ENCODE measurements around the gene PLEK. TPM values are rescaled to one million over a fixed set of nuclear protein-coding genes. Genes with fewer than 3 reads are reported as not detected.
A peak's percentile ranks its signal among the peaks of the same experiment; 100 is the strongest.
"Not testable (repeated sequence)": the region's sequence is repeated elsewhere in the genome, so short reads cannot be mapped to it uniquely, and the experiment has no call there.

The PLEK gene
- total RNA-seq, 4 donors from 2014 or later: 0.34 to 8.2 (median 3.4) TPM

DNA sequence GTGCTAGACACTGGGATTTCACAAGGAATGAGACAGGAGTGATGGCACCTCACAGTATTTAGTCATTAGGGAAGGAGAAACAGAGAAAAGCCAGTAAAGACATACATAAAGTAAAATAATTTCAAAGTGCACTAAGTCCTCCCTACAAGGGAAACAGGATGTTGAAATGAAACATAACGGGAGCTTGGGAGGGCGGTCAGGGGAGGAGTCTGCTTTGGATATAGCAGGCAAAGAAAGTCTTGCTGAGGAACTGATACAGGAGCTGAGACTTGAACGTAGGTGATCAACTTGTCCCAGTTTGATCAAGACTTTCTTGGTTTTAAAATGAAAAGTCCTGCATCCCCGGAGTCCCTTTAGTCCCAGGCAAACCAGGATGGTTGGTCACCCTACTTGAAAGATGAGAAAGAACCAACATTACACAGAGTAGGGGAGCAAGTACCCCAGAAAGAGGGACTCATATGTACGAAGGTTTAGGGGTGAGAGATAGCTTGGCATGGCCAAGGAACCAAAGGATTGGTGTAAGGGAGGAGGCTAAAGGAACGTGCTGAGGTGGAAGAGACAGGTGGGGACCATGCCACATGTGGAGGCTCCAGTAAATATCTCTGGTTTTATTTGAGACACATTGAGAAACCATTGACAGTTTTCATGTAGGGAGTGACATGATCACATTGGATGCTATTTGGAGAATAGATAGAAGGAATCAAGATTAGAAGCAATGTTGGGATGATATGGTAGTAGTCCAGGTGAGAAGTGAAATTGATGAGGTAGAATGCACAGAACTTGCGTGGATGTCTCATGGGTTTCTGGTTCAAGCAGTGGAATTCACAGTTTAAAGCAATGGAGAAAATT is 73.6 kb downstream of the PLEK start:
- intact Hi-C loops (cut with DNase I): no loop called here
- Histone ChIP-seq H3K27me3 (no peaks in the 10 kb centered on the region), H3K4me3 (no peak overlapping the region), H3K9me3 (no peaks in the 10 kb centered on the region), H3K27ac (peak overlapping the region in 1 of 4 donors; percentile 27), H3K36me3 (no peaks in the 10 kb centered on the region), H3K4me1 (peaks cover 6 to 53% (median 16%) of the 10 kb centered on the region in 3 donors)
- WGBS, 2 donors: 61 to 69% methylated on average over 7 of the region's 7 CpGs
- no peak for DNase-seq
- TF ChIP-seq POLR2A (IDR thresholded peaks at IDR 0.05): no peak
- TF ChIP-seq, protein P1, sequence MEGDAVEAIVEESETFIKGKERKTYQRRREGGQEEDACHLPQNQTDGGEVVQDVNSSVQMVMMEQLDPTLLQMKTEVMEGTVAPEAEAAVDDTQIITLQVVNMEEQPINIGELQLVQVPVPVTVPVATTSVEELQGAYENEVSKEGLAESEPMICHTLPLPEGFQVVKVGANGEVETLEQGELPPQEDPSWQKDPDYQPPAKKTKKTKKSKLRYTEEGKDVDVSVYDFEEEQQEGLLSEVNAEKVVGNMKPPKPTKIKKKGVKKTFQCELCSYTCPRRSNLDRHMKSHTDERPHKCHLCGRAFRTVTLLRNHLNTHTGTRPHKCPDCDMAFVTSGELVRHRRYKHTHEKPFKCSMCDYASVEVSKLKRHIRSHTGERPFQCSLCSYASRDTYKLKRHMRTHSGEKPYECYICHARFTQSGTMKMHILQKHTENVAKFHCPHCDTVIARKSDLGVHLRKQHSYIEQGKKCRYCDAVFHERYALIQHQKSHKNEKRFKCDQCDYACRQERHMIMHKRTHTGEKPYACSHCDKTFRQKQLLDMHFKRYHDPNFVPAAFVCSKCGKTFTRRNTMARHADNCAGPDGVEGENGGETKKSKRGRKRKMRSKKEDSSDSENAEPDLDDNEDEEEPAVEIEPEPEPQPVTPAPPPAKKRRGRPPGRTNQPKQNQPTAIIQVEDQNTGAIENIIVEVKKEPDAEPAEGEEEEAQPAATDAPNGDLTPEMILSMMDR (IDR thresholded peaks at IDR 0.05): no peak

DNA sequence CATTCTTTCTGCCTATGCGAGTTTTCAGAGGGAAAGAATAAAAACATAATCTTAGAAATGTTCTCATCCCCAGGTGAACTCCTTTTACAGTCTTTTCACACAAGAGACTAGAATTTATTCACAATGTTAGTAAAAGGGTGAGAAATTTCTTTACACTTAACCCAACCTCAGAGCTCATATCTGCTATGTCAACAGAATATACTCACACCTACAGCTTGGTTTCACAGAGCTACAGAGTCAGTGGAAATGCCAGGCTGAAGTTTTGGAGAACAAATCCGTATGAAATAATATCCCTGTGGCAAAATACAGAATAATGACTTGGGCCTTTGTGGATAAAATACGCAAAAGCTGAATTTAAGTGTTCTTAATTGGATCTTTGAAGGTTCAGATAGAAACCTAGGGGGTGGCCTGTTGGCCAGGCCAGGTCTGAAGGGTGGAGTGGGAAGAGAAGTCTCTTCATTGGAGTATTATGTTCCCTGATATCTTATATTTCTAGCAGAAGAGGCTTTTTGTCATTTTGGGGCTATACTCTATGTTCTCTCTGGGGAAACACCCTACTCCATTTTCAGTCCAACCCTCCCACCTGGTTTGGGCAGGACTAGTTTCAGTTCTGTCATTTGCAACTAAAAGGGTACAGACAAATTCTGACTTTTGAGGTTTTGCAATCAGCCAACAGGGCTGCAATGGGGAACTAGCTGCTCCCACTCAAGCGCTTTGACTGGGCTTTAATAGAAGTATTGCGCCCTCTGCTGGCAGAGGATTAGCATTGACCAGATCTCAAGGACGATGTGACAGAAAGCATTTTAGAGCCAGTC is 76.3 kb downstream of the PLEK start:
- Histone ChIP-seq H3K4me3 (no peak overlapping the region), H3K36me3 (no peaks in the 10 kb centered on the region), H3K4me1 (peaks cover 6 to 35% (median 11%) of the 10 kb centered on the region in 3 donors), H3K9me3 (no peaks in the 10 kb centered on the region), H3K27ac (peak overlapping the region in 3 of 4 donors; percentile 40 to 65 (median 46)), H3K27me3 (no peaks in the 10 kb centered on the region)
- WGBS, 2 donors: 27 to 32% methylated on average over 6 of the region's 6 CpGs
- intact Hi-C loops (cut with DNase I): loop anchor here (5.0 to 10.0 kb wide), 2 partner anchors 79 to 317 kb away; no protein-coding TSS in a partner anchor
- peak; percentile 46 for DNase-seq
- TF ChIP-seq, protein P1 (IDR thresholded peaks at IDR 0.05): peak; percentile 89 to 95 (median 92)
- no peak for TF ChIP-seq POLR2A (IDR thresholded peaks at IDR 0.05)

DNA sequence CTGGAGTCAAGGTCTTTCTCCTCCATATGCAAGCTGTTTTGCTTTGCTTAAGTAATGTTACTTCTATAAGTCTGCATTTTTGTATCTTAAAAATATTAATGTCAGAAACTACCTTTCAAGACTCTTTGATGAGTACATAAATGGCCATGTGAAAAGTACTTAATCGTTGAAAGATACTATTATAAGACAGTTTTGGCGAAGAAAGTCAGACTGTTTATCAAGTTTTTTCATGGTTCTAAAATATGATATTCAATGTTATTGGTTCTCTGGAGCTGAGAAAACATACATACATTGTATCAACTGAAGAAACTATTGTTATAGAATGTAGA is 76.9 kb downstream of the PLEK start:
- Histone ChIP-seq H3K27ac (peak overlapping the region in 1 of 4 donors; percentile 65), H3K4me3 (no peak overlapping the region), H3K27me3 (no peaks in the 10 kb centered on the region), H3K9me3 (no peaks in the 10 kb centered on the region), H3K4me1 (peaks cover 6 to 29% (median 6%) of the 10 kb centered on the region in 3 donors), H3K36me3 (no peaks in the 10 kb centered on the region)
- WGBS, 2 donors: 82 to 84% methylated on average over 2 of the region's 2 CpGs
- DNase-seq: no peak
- TF ChIP-seq, protein P1 (IDR thresholded peaks at IDR 0.05): no peak
- no peak for TF ChIP-seq POLR2A (IDR thresholded peaks at IDR 0.05)
- intact Hi-C loops (cut with DNase I): loop anchor here (5.0 to 10.0 kb wide), 2 partner anchors 80 to 317 kb away; no protein-coding TSS in a partner anchor

DNA sequence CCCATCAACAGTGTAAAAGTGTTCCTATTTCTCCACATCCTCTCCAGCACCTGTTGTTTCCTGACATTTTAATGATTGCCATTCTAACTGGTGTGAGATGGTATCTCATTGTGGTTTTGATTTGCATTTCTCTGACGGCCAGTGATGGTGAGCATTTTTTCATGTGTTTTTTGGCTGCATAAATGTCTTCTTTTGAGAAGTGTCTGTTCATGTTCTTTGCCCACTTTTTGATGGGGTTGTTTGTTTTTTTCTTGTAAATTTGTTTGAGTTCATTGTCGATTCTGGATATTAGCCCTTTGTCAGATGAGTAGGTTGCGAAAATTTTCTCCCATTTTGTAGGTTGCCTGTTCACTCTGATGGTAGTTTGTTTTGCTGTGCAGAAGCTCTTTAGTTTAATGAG is 81.3 kb downstream of the PLEK start:
- H3K27me3 ChIP-seq, H3K9me3 ChIP-seq, DNase-seq, H3K27ac ChIP-seq, H3K4me3 ChIP-seq, H3K36me3 ChIP-seq, H3K4me1 ChIP-seq: not testable (repeated sequence)
- intact Hi-C loops (cut with DNase I): loop anchor here (10.0 kb wide), 1 partner anchor 322 kb away; no protein-coding TSS in a partner anchor
- WGBS, 2 donors: 80% methylated on average over 3 of the region's 3 CpGs

Other genes with a start within 250 kb of the PLEK start
- 10 to 100 TPM in 3 of 4 donors, 1 to 10 TPM in 1; 7.9 to 25.6 (median 15.8) TPM for gene PNO1, start 207.4 kb upstream of the PLEK start, total RNA-seq
- 10 to 100 TPM; 25.8 to 32.7 (median 28.2) TPM for gene PPP3R1, start 112.8 kb upstream of the PLEK start, total RNA-seq
- 10 to 100 TPM in 1 of 4 donors, 1 to 10 TPM in 2, under 1 TPM in 1; 0.61 to 21.4 (median 5.0) TPM for gene CNRIP1, start 45.3 kb upstream of the PLEK start, total RNA-seq
- gene FBXO48, start 102.0 kb downstream of the PLEK start, total RNA-seq: under 1 TPM; 0.61 to 0.95 (median 0.64) TPM
- 1 to 10 TPM; 3.2 to 9.5 (median 4.7) TPM for gene APLF, start 102.3 kb downstream of the PLEK start, total RNA-seq